ENCODE measurements around the gene PLA2G2F.

PLA2G2F gene

GRCh38 chr1:20168564-20169491 is 29.7 kb downstream of the PLA2G2F start:
- no peak for DNase-seq (ENCODE audit: low read depth)

- no peak for DNase-seq (ENCODE audit: low read depth)
These were observed 30.8 kb downstream of the PLA2G2F start for GRCh38 chr1:20169932-20170331.

- DNase-seq (ENCODE audit: low read depth), result no peak
These were observed 33.0 kb downstream of the PLA2G2F start for GRCh38 chr1:20172033-20172590.

- DNase-seq (ENCODE audit: low read depth), result no peak
These were observed 36.0 kb downstream of the PLA2G2F start for GRCh38 chr1:20174937-20175666.

- DNase-seq (ENCODE audit: low read depth), result no peak
These were observed 39.7 kb downstream of the PLA2G2F start for GRCh38 chr1:20178634-20179370.

- no peak for DNase-seq (ENCODE audit: low read depth)
These were observed 40.4 kb downstream of the PLA2G2F start for GRCh38 chr1:20179371-20180128.

- no peak for DNase-seq (ENCODE audit: low read depth)
These were observed 41.2 kb downstream of the PLA2G2F start for GRCh38 chr1:20180129-20180843.

GRCh38 chr1:20180844-20181207 is 41.7 kb downstream of the PLA2G2F start:
- no peak for DNase-seq (ENCODE audit: low read depth)

GRCh38 chr1:20182415-20182814 is 43.3 kb downstream of the PLA2G2F start:
- DNase-seq (ENCODE audit: low read depth), result no peak

GRCh38 chr1:20183035-20183434 is 43.9 kb downstream of the PLA2G2F start:
- no peak for DNase-seq (ENCODE audit: low read depth)

- DNase-seq (ENCODE audit: low read depth), result no peak
These were observed 44.6 kb downstream of the PLA2G2F start for GRCh38 chr1:20183616-20184271.

- DNase-seq (ENCODE audit: low read depth), result no peak
These were observed 45.4 kb downstream of the PLA2G2F start for GRCh38 chr1:20184481-20184900.

GRCh38 chr1:20184997-20185833 is 46.1 kb downstream of the PLA2G2F start:
- no peak for DNase-seq (ENCODE audit: low read depth)

- peak; percentile 38 for DNase-seq (ENCODE audit: low read depth)
These were observed 47.0 kb downstream of the PLA2G2F start, which contains the start of the genes PLA2G2C and UBXN10 for GRCh38 chr1:20185834-20186782. PLA2G2C (minus strand) TSS chr1:20186518; CDS start chr1:20177363, 9,155 bp downstream. UBXN10 (plus strand) TSS chr1:20186096; CDS start chr1:20190562, 4,466 bp downstream.

GRCh38 chr1:20187103-20187812 is 48.1 kb downstream of the PLA2G2F start:
- no peak for DNase-seq (ENCODE audit: low read depth)

- DNase-seq (ENCODE audit: low read depth), result no peak
These were observed 48.8 kb downstream of the PLA2G2F start for GRCh38 chr1:20187813-20188454.

- DNase-seq (ENCODE audit: low read depth), result no peak
These were observed 49.3 kb downstream of the PLA2G2F start for GRCh38 chr1:20188455-20188817.
